ENCODE results near the gene CSTF3.

- no peak for TF ChIP-seq MXI1 (IDR thresholded peaks at IDR 0.05; ENCODE audit: low read depth, low read length)
- TF ChIP-seq RAD21 (IDR thresholded peaks at IDR 0.05; ENCODE audit: insufficient read depth, low read depth, low read length) = no peak
- no peak for TF ChIP-seq GABPA (IDR thresholded peaks at IDR 0.05; ENCODE audit: low read depth)
- TF ChIP-seq POLR2AphosphoS2 (IDR thresholded peaks at IDR 0.05; ENCODE audit: low read depth, low read length) = no peak
- no peak for TF ChIP-seq PKNOX1 (IDR thresholded peaks at IDR 0.05)
- TF ChIP-seq CTCF (IDR thresholded peaks at IDR 0.05 in 2 of 3, conservative IDR thresholded peaks at IDR 0.05 in 1 of 3; ENCODE audit: control insufficient read depth in 2 of 3, extremely low read depth in 1 of 3, insufficient read depth in 1 of 3, low read depth in 3 of 3, low read length in 3 of 3) = no peak
- TF ChIP-seq HDGF (IDR thresholded peaks at IDR 0.05) = no peak
- TF ChIP-seq NR2C1 (IDR thresholded peaks at IDR 0.05) = no peak
- TF ChIP-seq POLR2AphosphoS5 (IDR thresholded peaks at IDR 0.05; ENCODE audit: low read length) = no peak
- TF ChIP-seq PBX3 (IDR thresholded peaks at IDR 0.05; ENCODE audit: insufficient replicate concordance, low read depth, low read length) = no peak
These were observed 109.0 kb downstream of the CSTF3 start for GRCh38 chr11:33052231-33052630.

Data from GM12878 (cell line).